Thyroid gland (tissue), 4 donors: ENCODE data around the gene GAS6.

Source experiments
- POLR2A ChIP-seq, 2 donors: fragments of 450-650 bp; IDR thresholded peaks; one replicate each; pipeline ENCODE4 v1.6.1; 2017; ENCODE audit warnings: antibody characterized with exemption in 2 of 2, mild to moderate bottlenecking in 2 of 2, moderate library complexity in 1 of 2
- TF ChIP-seq, protein P1 (sequence below), 6 experiments: fragments of 200-600 bp in 3 of 6; fragments of 450-650 bp in 3 of 6; sonication (generic) in 3 of 6; IDR thresholded peaks; one replicate each; pipeline ENCODE4 v1.5.1; 2016 to 2019; ENCODE audit warnings: antibody characterized with exemption in 6 of 6, mild to moderate bottlenecking in 2 of 6, inconsistent platforms in 1 of 6, moderate library complexity in 1 of 6

DNA sequence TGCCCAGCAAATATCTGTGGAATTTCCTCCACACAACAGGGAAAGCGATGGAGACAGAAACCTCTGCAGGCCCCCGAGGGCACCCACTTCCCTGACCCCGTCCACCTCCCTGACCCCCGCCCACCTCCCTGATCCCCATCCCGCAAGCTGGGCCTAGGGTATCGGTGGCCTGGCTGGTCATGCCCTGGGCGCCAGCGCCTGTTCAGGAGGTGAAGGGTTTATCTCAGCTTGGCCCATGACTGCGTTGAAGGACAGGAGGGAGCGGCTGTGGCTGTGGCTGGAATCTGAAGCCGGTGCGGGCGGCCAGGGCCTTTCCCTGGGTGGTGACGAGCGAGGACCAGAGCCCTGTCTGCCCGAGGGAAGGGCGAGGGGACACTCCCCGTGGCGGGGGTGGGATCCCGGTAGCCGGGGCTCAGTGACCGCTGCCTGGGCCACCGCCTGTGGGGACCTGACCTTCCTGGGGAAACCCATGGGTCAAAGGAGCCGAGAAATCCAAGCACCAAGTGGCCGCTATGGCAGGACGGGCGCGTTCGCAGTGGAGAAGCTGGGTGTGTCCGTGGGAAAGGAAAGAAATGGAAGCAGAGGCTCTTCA is 20.7 kb downstream of the GAS6 start:
- TF ChIP-seq, protein P1, sequence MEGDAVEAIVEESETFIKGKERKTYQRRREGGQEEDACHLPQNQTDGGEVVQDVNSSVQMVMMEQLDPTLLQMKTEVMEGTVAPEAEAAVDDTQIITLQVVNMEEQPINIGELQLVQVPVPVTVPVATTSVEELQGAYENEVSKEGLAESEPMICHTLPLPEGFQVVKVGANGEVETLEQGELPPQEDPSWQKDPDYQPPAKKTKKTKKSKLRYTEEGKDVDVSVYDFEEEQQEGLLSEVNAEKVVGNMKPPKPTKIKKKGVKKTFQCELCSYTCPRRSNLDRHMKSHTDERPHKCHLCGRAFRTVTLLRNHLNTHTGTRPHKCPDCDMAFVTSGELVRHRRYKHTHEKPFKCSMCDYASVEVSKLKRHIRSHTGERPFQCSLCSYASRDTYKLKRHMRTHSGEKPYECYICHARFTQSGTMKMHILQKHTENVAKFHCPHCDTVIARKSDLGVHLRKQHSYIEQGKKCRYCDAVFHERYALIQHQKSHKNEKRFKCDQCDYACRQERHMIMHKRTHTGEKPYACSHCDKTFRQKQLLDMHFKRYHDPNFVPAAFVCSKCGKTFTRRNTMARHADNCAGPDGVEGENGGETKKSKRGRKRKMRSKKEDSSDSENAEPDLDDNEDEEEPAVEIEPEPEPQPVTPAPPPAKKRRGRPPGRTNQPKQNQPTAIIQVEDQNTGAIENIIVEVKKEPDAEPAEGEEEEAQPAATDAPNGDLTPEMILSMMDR (IDR thresholded peaks at IDR 0.05) = no peak
- no peak for TF ChIP-seq POLR2A (IDR thresholded peaks at IDR 0.05)
